Measurements from ENCODE around the gene SOD2. TPM values are rescaled to one million over a fixed set of nuclear protein-coding genes. Genes with fewer than 3 reads are reported as not detected.

SOD2 gene
- total and polyA plus RNA-seq, 2 donors (not counting 3 experiments of a cell fraction or from before 2014, with no cell fraction given): 31.6 to 62.7 TPM

DNA sequence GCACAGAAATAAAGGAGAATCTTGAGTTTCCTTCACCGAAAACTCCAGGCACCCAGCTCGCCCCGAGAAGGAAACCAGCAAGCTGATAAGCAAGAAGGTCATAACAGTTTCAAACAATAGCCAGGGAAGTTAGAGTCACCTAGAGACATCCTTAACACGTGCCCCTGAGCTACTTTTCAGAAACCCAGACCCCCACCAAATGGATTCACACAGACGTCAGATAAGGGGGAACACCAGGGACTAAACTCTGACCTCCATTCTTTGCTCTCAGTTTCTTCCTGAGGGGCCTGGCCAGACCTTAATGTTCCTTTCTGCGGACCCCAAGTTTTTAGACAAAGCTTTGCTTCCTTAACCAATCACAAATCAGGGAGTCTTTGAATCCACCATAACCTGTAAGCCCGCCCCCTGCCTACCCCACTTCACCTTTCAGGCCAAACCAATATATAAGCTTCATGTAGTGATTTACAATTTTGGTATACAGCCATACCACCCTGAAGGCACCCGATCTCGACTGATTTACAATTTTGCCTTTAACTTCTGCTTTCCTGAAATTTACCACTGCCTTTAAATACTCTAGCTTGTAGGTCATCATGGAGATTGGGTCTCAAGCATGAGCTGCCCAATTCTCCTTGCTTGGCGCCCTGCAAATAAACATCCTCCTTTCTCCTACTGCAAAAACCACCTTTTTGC is 11.7 kb downstream of the SOD2 start:
- FAIRE-seq: peak; percentile 76
- POLR2A ChIA-PET: interaction anchor here (0.7 to 1.0 kb wide), 2 partner anchors 12 to 108 kb away, joined by 3 read pairs; partner anchors contain the start of genes SOD2 and TCP1
- CTCF ChIA-PET: interaction anchor here (0.9 to 1.7 kb wide), 4 partner anchors 26 to 639 kb away, joined by 3 to 15 read pairs (median 4); no protein-coding TSS in a partner anchor
- TF ChIP-seq GATA2 (IDR thresholded peaks at IDR 0.05; ENCODE audit: insufficient read depth, insufficient read length, low read depth, low read length): peak; percentile 42
- no peak for TF ChIP-seq EZH2 (IDR thresholded peaks at IDR 0.05; ENCODE audit: borderline replicate concordance, low read depth, low read length, severe bottlenecking)
- intact Hi-C loops (cut with micrococcal nuclease): no loop called here
- peak overlapping the region; percentile 24 for H3K27ac ChIP-seq (ENCODE audit: insufficient read depth, low read depth, low read length)
- no peak overlapping the region for H3K4me3 ChIP-seq (replicated peaks in 1 of 3; ENCODE audit: insufficient read depth in 1 of 3, low read depth in 1 of 3, low read length in 3 of 3)
- no peak overlapping the region for H3K9ac ChIP-seq (replicated peaks; ENCODE audit: extremely low read depth, insufficient read depth, low read length)
- H3K4me1 ChIP-seq (ENCODE audit: control insufficient read depth, extremely low read depth, insufficient read depth, low read length): peaks cover 18% of the 10 kb centered on the region
- BruUV-seq (replicated peaks): TSS peak; percentile 9
- H4K20me1 ChIP-seq (replicated peaks; ENCODE audit: control insufficient read depth, extremely low read depth, insufficient read depth, low read length): no peaks in the 10 kb centered on the region
- dilution Hi-C loops (cut with MboI; ENCODE audit: extremely low pct_ligation_motif_present, low sequenced_read_pairs): no loop called here
- peaks cover 0 to 3% of the 10 kb centered on the region in 2 experiments for H3K36me3 ChIP-seq (ENCODE audit: control insufficient read depth in 2 of 2, extremely low read depth in 1 of 2, insufficient read depth in 2 of 2, low read length in 2 of 2)
- H3K4me2 ChIP-seq (ENCODE audit: insufficient read depth, low read length): peak overlapping the region; percentile 5
- no peaks in the 10 kb centered on the region for H3K9me1 ChIP-seq (replicated peaks; ENCODE audit: control insufficient read depth, extremely low read depth, insufficient read depth, low read length)
- H3K9me3 ChIP-seq (replicated peaks; ENCODE audit: control insufficient read depth, insufficient read depth, low read length): no peaks in the 10 kb centered on the region
- no peaks in the 10 kb centered on the region for H3K79me2 ChIP-seq (ENCODE audit: control insufficient read depth, insufficient read depth, low read length)
- H3K27me3 ChIP-seq (ENCODE audit: control insufficient read depth in 2 of 2, insufficient read depth in 2 of 2, low read length in 2 of 2): no peaks in the 10 kb centered on the region
- DNase-seq (ENCODE audit: low read depth, low spot score): peak; percentile 54
- H2AFZ ChIP-seq (ENCODE audit: low read depth, low read length): no peak overlapping the region

- Histone ChIP-seq H3K4me1 (ENCODE audit: control insufficient read depth, extremely low read depth, insufficient read depth, low read length) (peaks cover 18% of the 10 kb centered on the region), H3K36me3 (ENCODE audit: control insufficient read depth in 2 of 2, extremely low read depth in 1 of 2, insufficient read depth in 2 of 2, low read length in 2 of 2) (peaks cover 0 to 3% of the 10 kb centered on the region in 2 experiments), H2AFZ (ENCODE audit: low read depth, low read length) (no peak overlapping the region), H3K9ac (replicated peaks; ENCODE audit: extremely low read depth, insufficient read depth, low read length) (no peak overlapping the region), H3K4me3 (replicated peaks in 1 of 3; ENCODE audit: insufficient read depth in 1 of 3, low read depth in 1 of 3, low read length in 3 of 3) (no peak overlapping the region), H3K9me1 (replicated peaks; ENCODE audit: control insufficient read depth, extremely low read depth, insufficient read depth, low read length) (no peaks in the 10 kb centered on the region), H3K27ac (ENCODE audit: insufficient read depth, low read depth, low read length) (no peak overlapping the region), H4K20me1 (replicated peaks; ENCODE audit: control insufficient read depth, extremely low read depth, insufficient read depth, low read length) (no peaks in the 10 kb centered on the region), H3K9me3 (replicated peaks; ENCODE audit: control insufficient read depth, insufficient read depth, low read length) (no peaks in the 10 kb centered on the region), H3K79me2 (ENCODE audit: control insufficient read depth, insufficient read depth, low read length) (no peaks in the 10 kb centered on the region), H3K27me3 (ENCODE audit: control insufficient read depth in 2 of 2, insufficient read depth in 2 of 2, low read length in 2 of 2) (no peaks in the 10 kb centered on the region), H3K4me2 (ENCODE audit: insufficient read depth, low read length) (no peak overlapping the region)
- ChIA-PET POLR2A (no interaction called here), CTCF (interaction anchor here (1.0 to 1.7 kb wide), 5 partner anchors 11 to 506 kb away, joined by 3 to 8 read pairs (median 5); no protein-coding TSS in a partner anchor)
- no peak for DNase-seq (ENCODE audit: low read depth, low spot score)
- intact Hi-C loops (cut with micrococcal nuclease): no loop called here
- dilution Hi-C loops (cut with MboI; ENCODE audit: extremely low pct_ligation_motif_present, low sequenced_read_pairs): no loop called here
- no peak for TF ChIP-seq JUN (IDR thresholded peaks at IDR 0.05; ENCODE audit: borderline replicate concordance, insufficient read depth, insufficient read length, low read depth)
- no peak for TF ChIP-seq EZH2 (IDR thresholded peaks at IDR 0.05; ENCODE audit: borderline replicate concordance, low read depth, low read length, severe bottlenecking)
- TF ChIP-seq GATA2 (IDR thresholded peaks at IDR 0.05; ENCODE audit: insufficient read depth, insufficient read length, low read depth, low read length): no peak
- TF ChIP-seq POLR2AphosphoS5 (IDR thresholded peaks at IDR 0.05; ENCODE audit: insufficient read depth, low read depth, low read length): no peak
- no peak for TF ChIP-seq POLR2A (IDR thresholded peaks at IDR 0.05; ENCODE audit: low read depth, low read length)
- no peak for TF ChIP-seq MYC (IDR thresholded peaks at IDR 0.05; ENCODE audit: low read depth, low read length)
- no peak for TF ChIP-seq FOS (IDR thresholded peaks at IDR 0.05; ENCODE audit: borderline replicate concordance, insufficient read depth, low read length)
- TF ChIP-seq CTCF (IDR thresholded peaks at IDR 0.05; ENCODE audit: extremely low read depth in 1 of 2, insufficient read depth in 1 of 2, low read depth in 1 of 2, low read length in 2 of 2): no peak
- TF ChIP-seq MAX (IDR thresholded peaks at IDR 0.05; ENCODE audit: insufficient read depth, insufficient read length): no peak
- FAIRE-seq: no peak
- BruUV-seq (replicated peaks): no TSS peak
Observed at GRCh38 chr6:159680104-159680503, 12.9 kb downstream of the SOD2 start.
